T-helper 1 cell treated with Interleukin-12 subunit alpha and Interleukin-12 subunit beta and Interleukin-4 antibody, amounts not matched to agents 30 μg/mL and 1 μg/mL, for 36 hours (primary cell): ENCODE data around the gene CFAP65.

Experiments
- H3K27ac Mint-ChIP-seq: one replicate; pipeline ENCODE4 v1.8.0; 2021; ENCODE audit warnings: mild to moderate bottlenecking, mixed read lengths
- H3K27me3 Mint-ChIP-seq: one replicate; pipeline ENCODE4 v1.8.0; 2021; ENCODE audit warnings: low read depth, mixed read lengths
- H3K36me3 Mint-ChIP-seq: one replicate; pipeline ENCODE4 v1.8.0; 2021; ENCODE audit warnings: low read depth, mixed read lengths
- H3K4me1 Mint-ChIP-seq: one replicate; pipeline ENCODE4 v1.8.0; 2021; ENCODE audit warnings: low read depth, mixed read lengths
- H3K4me3 Mint-ChIP-seq: one replicate; pipeline ENCODE4 v1.8.0; 2021; ENCODE audit warnings: mild to moderate bottlenecking, moderate library complexity, mixed read lengths
- H3K9me3 Mint-ChIP-seq: one replicate; pipeline ENCODE4 v1.8.0; 2021; ENCODE audit warnings: mixed read lengths

Gene CFAP65

DNA sequence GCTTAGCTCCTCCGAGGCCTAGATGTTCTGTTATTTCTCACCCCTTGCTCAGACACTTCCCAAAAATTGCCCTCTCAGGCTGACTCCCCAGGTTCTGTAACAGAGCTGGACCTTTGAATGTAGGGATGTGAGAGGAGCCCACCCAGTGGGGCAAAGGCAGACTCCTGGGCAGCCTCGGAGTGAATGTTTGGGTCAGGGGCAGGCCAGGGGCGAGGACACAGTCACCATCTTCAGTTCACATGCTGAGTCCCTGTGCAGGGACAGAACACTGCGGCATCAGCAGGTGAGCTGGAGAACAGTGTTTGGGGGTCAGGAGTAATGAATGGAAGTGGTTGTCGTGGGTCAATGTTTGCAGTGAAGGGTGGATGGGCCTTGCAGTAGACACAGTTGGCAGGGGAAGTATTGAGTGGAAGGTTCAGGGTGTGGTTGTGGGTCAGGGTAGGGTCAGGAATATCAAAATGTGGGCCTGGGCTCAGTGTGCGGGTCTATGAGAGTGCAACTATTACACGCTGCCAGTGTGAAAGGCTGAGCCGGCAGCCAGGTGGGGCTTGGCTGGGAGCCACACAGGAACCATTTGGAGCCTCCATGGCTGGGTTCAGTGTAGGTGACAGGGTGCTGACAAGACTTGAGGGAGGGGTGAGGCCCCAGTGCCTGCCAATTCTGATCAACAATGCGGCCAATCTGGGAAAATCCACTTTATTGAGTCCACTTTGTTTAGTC, 15.0 kb upstream of the CFAP65 start:
- Mint-ChIP-seq H3K9me3 (no peaks in the 10 kb centered on the region), H3K36me3 (no peaks in the 10 kb centered on the region), H3K4me3 (no peak overlapping the region), H3K27me3 (peaks cover 49% of the 10 kb centered on the region), H3K27ac (no peak overlapping the region), H3K4me1 (peaks cover 8% of the 10 kb centered on the region)

DNA sequence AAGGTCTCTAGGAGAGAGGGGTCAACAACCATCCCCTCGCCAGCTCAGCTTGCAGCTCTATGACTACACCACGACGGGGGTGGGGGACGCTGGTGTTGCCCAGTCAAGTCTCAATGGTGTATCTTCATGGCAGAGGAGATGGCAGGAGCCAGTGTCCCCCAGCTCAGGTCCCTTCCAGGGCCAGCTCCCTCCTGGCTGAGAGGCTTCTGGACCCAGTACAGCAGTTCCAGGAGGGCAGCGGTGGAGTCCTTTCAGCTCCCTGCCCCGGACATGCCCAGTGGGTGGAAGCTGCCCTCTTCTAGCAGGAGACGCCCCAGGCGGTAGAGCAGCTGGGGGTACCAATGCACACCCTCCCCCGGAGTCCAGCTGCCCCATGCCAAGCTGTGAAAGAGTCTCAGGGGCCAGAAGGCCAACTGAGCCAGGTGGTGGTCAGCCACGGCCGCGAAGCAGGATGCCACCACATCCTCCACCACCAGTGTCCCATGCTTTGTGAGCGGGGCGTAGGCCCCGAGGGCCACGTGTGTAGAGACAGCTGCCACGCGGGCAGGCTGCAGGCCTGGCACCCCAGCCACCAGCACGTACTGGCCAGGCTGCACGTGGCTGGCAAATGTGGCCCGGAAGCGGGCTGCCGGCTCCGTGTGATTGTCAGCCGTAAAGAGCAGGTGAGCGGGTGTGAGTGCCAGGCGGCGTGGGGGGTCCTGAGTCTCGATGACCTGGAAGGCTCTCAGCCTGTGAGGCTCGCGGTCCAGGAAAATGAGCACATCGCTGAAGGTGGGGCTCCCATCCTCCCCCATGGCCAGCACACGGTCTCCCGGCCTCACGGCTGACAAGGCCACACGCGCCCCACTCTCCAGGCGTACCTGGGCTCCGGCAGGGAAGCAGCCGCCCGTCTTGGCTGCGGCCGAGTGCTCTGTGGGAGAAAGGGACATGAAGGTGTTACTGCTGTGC, 13.9 kb upstream of the CFAP65 start:
- Mint-ChIP-seq H3K27me3 (peaks cover 47% of the 10 kb centered on the region), H3K9me3 (no peaks in the 10 kb centered on the region), H3K27ac (no peak overlapping the region), H3K4me3 (no peak overlapping the region), H3K4me1 (peaks cover 8% of the 10 kb centered on the region), H3K36me3 (no peaks in the 10 kb centered on the region)

DNA sequence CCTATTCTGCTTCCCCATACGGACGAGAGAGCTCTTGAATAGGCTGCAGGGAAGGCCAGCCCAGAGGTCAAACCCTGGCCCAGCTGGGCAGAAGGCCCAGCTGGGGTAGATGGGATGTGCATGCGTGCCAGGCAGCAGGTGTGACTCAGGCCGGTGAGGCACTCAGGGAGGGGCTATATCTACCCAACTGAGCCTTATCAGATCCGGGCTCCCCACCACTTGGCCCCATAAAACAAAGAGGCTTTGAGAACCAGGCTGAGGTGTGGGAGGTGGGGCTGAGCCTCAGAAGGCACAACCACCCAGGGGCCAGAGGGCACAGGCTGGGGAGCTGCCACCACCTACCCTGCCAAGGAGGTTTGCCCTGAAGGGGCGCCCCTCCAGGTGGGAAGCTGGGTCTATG, 8.0 kb upstream of the CFAP65 start:
- no peak overlapping the region for H3K4me3 Mint-ChIP-seq
- no peak overlapping the region for H3K27ac Mint-ChIP-seq

DNA sequence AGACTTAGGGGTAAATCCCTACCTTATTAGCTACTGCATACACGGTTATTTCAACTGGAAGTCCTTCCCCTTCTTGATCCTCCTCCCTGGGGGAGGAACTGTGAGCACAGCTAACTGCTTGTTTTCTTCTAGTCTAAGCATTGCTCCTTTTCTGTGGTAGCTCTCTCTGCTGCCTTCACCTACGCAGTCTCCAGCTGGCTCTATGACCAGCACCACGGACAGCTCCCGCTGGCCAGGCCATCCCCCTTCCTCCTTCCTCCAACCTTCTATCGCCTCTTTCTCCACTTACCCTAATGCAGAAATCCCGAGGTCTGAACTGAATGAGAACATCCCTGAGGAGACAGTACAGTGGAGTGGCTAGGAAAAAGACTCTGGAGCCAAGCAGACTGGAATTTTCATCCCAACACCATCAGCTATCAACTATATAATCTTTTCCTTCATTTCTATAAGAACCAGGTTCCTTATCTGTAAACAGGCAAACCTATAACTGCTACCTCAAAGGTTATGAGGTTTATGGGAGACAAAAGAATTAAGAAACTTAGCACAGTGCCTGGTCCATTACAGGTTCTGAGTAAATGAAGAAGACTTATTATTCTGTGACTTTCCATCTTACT, 4.7 kb upstream of the CFAP65 start:
- Mint-ChIP-seq H3K27me3 (peaks cover 48% of the 10 kb centered on the region), H3K4me1 (peaks cover 5% of the 10 kb centered on the region), H3K4me3 (no peak overlapping the region), H3K36me3 (no peaks in the 10 kb centered on the region), H3K9me3 (no peaks in the 10 kb centered on the region), H3K27ac (no peak overlapping the region)

More for the DNA sequence above, 8.0 kb upstream of the CFAP65 start:
- no peaks in the 10 kb centered on the region for H3K9me3 Mint-ChIP-seq
- peaks cover 28% of the 10 kb centered on the region for H3K27me3 Mint-ChIP-seq
- H3K36me3 Mint-ChIP-seq = no peaks in the 10 kb centered on the region
- no peaks in the 10 kb centered on the region for H3K4me1 Mint-ChIP-seq

DNA sequence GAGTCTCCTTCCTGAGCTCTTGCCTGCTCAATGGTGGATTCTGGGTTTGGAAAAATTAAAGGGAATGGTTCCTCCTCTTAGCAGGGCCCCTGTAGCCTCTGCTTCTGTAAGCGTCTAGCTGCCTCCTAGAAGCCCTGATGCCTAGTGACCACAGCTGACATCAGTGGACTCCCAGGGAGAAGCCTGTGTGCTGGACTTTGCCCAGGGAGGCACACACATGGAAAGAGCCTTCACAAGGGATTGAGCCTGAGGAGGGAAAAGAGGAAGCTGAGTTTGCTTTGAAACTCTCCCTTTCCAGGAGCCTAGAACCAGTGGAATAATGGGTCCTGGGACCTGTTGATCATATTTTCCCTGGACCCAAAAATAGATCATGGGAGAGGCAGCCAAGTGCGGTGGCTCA, 1.4 kb upstream of the CFAP65 start:
- H3K9me3 Mint-ChIP-seq = no peaks in the 10 kb centered on the region
- peaks cover 6% of the 10 kb centered on the region for H3K4me1 Mint-ChIP-seq
- H3K4me3 Mint-ChIP-seq = no peak overlapping the region
- H3K27ac Mint-ChIP-seq = no peak overlapping the region
- peaks cover 54% of the 10 kb centered on the region for H3K27me3 Mint-ChIP-seq
- H3K36me3 Mint-ChIP-seq = no peaks in the 10 kb centered on the region

DNA sequence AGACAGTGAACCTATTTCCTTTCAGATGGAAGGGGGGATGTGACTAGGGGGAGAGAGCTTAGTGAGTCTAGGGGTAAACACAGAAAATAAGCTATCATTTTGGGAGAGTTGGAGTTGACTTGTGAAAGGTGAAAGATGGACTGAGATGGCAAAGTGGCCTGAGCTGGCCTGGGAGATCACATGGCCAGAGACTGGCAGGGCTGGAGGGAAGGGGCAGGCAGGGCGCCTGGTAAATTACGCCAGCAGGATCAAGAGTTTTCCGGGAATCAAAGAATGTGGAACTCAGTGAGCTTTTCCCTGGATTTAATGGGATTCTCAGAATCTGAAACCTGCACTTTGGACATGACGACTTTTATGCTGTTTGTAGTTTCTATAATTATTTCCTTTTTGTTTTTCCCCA, 841 bp upstream of the CFAP65 start:
- H3K36me3 Mint-ChIP-seq = no peaks in the 10 kb centered on the region
- no peak overlapping the region for H3K27ac Mint-ChIP-seq
- H3K9me3 Mint-ChIP-seq = no peaks in the 10 kb centered on the region
- peaks cover 6% of the 10 kb centered on the region for H3K4me1 Mint-ChIP-seq
- H3K4me3 Mint-ChIP-seq = no peak overlapping the region
- H3K27me3 Mint-ChIP-seq = peaks cover 59% of the 10 kb centered on the region

DNA sequence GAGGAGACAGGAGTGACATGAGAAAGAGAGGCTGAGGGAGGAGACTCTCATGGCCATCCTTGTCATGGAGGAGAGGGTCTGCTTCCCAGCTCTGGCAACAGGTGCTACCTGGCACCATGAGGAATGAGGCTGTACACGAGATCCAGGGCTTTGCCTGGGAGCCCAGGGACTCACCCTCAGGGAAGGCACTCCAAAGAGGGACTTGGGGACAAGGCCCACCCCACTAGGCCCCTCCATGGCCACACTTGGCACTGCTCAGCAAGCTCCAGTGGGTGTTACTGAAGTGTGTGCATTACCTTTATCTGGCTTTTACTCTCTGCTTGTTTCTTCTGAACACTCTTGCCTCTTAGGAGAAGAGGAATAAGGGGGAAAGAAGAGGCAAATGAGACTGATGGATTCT, 2.7 kb downstream of the CFAP65 start:
- peaks cover 6% of the 10 kb centered on the region for H3K4me1 Mint-ChIP-seq
- H3K36me3 Mint-ChIP-seq = no peaks in the 10 kb centered on the region
- H3K27ac Mint-ChIP-seq = no peak overlapping the region
- peaks cover 67% of the 10 kb centered on the region for H3K27me3 Mint-ChIP-seq
- no peak overlapping the region for H3K4me3 Mint-ChIP-seq
- no peaks in the 10 kb centered on the region for H3K9me3 Mint-ChIP-seq

DNA sequence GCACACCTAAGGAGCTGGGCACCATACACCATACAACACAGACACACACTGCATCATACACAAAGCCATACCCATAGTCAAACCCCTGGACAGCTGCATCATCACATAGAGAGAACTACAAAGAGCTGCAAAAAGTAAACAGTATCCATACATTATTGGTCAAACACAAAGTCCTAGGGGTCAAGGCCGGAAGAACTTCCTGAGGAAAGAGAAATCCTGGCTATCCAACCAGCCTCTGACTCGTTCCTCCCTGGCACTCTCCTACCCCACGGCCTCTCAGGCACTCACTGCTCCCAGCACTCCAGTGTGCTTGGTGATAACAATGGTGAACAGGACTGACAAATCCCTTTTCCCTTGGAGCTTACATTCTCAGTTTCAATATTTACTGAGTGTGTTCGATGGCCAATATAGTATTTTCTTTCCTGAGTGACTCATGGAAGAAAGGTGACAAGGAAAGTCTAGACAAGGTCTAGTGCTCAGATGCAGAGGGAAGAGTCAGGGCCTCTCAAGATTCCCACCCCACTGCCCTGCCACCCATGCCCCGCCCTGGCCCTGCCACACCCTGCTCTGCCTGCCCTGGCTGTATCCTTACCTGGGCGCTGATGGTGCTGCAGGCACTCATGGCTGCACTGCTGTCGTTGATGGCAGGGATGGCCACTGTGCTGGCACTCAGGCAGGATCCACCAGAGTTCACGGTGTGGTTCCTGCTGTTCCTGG, 3.4 kb downstream of the CFAP65 start:
- Mint-ChIP-seq H3K36me3 (no peaks in the 10 kb centered on the region), H3K4me1 (peaks cover 6% of the 10 kb centered on the region), H3K4me3 (no peak overlapping the region), H3K27ac (no peak overlapping the region), H3K27me3 (peaks cover 70% of the 10 kb centered on the region), H3K9me3 (no peaks in the 10 kb centered on the region)

DNA sequence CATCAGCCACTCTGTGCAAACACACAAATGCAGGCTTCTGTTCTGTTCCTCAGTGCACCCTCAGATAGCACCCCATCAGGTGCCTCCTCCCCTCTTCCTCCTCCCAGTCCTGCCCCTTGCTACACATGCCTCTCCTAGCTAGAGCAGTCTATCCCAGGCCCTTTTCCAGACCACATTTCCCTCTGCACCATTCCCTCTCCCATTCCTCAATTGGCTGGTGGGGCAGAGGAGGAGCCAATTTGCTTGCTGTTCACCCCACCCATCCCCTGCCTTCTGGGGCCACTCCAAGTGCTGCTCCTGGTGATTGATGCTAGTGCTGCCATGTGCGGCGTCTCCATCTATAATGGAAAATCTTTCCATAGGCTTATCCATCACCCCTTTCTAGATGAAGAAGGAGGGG, 5.4 kb downstream of the CFAP65 start:
- Mint-ChIP-seq H3K36me3 (no peaks in the 10 kb centered on the region), H3K9me3 (no peaks in the 10 kb centered on the region), H3K4me1 (no peaks in the 10 kb centered on the region), H3K27ac (no peak overlapping the region), H3K4me3 (no peak overlapping the region), H3K27me3 (peaks cover 51% of the 10 kb centered on the region)

DNA sequence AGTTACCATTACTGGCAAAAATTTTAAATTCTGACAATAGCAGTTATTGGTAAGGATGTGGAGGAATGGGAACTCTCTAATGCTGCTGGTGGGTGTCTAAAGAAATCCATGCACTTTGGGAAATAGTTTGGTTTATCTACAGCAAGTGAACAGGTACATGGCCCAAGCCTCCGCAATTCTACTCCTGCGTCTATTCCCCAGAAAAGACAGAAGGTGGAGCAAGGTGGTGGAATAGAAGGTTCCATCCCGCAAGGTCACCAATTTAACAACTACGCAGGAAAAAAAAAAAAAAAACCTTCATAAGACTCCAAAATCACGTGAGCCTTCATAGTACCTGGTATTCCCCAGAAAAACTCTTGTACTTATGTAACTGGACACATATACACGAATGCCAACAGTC, 6.5 kb downstream of the CFAP65 start:
- Mint-ChIP-seq H3K27me3 (peaks cover 40% of the 10 kb centered on the region), H3K36me3 (no peaks in the 10 kb centered on the region), H3K4me1 (no peaks in the 10 kb centered on the region), H3K27ac (no peak overlapping the region), H3K4me3 (no peak overlapping the region), H3K9me3 (no peaks in the 10 kb centered on the region)

DNA sequence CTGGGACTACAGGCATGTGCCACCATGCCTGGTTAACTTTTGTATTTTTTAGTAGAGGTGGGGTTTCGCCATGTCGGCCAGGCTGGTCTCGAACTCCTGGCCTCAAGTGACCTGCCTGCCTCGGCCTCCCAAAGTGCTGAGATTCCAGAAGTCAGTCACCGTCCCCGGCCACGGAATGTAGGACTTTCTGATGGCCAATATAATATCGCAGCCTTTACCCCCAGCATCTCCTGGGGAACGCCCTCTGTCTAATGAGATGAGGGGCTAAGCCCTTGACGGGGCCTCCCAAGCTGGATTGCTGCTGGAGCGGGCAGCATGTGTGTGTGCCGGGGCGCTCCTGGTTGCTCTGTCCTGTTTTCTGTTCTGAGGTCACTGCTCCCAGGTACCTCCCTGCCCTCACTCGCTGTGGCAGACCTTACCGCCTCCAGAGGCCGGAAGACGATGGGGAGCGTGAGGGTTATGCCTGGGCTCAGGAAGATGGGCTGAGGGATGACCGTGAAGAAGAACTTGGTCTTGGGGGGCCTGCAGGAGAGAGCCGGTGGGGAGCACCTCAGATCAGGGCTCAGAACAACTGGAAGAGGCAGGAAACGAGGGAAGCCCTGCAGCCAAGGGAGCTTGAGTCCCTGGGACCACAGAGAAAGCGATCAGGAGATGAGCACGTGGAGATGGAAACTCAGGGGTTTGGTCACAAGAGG, 9.1 kb downstream of the CFAP65 start:
- Mint-ChIP-seq H3K4me1 (no peaks in the 10 kb centered on the region), H3K27me3 (peaks cover 32% of the 10 kb centered on the region), H3K9me3 (no peaks in the 10 kb centered on the region), H3K36me3 (no peaks in the 10 kb centered on the region), H3K4me3 (no peak overlapping the region), H3K27ac (no peak overlapping the region)

DNA sequence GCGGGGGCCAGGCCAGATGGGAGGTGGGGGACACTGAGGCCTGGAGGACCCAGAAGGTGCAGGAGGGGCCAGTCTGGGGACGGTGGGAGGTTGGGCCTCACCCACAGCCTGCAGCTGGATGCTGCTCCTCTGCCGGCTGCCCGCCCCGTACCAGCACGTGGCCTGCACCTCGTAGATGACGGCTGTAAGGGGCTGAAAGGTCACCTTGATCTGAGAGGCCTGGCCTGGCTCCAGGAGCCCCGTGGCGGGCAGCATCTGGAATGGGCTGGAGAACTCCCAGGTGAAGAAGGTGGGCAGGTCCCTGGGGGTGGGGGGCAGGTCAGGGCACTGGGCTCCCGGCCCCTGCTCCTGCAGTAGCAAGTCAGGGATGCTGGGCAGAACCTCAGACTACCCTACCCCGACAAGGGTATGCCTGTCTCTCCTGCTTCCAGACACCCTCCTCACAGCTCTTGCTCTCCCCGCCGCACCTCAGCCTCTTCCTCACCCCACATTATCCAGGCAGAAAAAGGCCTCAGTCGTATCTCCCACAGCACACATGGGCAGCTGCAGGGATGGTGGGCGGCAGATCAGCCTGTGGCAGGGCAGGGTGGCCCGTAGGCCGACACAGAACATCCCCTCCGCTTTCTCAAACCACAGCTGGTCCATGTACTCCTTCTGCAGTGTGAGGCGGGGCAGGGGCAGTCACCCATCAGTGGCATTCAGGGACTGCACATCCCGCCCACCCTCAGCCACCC, 10.1 kb downstream of the CFAP65 start:
- no peak overlapping the region for H3K4me3 Mint-ChIP-seq
- no peaks in the 10 kb centered on the region for H3K4me1 Mint-ChIP-seq
- H3K9me3 Mint-ChIP-seq = no peaks in the 10 kb centered on the region
- peaks cover 31% of the 10 kb centered on the region for H3K27me3 Mint-ChIP-seq
- no peaks in the 10 kb centered on the region for H3K36me3 Mint-ChIP-seq
- no peak overlapping the region for H3K27ac Mint-ChIP-seq

DNA sequence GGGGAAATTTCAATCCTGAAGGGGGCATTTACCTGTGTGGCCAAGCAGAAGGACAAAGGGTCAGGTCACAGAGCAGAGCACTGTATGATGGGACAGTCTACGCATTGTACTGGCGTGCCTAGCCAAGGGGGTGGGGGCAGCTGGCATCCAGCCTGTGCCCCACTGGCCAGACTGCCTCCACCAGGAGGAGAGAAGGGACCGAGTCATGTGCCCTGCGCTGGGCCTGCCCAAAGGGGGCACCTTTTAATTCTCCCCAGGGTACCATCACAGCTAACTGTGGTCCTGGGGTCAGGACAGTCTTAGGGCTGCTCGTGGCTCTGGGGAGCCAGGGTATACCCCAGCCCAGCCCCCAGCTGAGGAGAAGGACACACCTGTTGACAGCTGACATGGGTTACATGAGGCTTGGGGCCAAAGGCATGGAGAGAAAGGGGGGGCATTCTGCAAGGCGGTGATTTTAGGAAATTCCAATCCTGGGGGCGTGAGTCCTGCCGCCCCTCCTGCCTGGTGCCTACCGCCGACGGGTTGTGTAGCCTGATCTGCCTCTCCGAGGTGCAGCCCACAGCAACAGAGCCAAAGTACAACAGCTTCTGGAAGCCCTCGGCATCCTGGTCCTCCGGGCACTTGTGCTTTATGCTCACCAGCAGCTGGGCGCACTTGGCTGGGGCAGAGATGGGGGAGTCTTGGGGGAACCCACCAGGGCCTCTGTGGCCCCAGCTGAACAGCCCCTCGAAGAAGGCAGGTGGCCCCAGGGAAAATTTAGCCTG, 11.0 kb downstream of the CFAP65 start:
- no peaks in the 10 kb centered on the region for H3K9me3 Mint-ChIP-seq
- no peak overlapping the region for H3K4me3 Mint-ChIP-seq
- H3K27me3 Mint-ChIP-seq = peaks cover 23% of the 10 kb centered on the region
- H3K4me1 Mint-ChIP-seq = no peaks in the 10 kb centered on the region
- H3K27ac Mint-ChIP-seq = no peak overlapping the region
- H3K36me3 Mint-ChIP-seq = no peaks in the 10 kb centered on the region
